ENCODE results near the gene CDCA3.

CDCA3 gene

DNA sequence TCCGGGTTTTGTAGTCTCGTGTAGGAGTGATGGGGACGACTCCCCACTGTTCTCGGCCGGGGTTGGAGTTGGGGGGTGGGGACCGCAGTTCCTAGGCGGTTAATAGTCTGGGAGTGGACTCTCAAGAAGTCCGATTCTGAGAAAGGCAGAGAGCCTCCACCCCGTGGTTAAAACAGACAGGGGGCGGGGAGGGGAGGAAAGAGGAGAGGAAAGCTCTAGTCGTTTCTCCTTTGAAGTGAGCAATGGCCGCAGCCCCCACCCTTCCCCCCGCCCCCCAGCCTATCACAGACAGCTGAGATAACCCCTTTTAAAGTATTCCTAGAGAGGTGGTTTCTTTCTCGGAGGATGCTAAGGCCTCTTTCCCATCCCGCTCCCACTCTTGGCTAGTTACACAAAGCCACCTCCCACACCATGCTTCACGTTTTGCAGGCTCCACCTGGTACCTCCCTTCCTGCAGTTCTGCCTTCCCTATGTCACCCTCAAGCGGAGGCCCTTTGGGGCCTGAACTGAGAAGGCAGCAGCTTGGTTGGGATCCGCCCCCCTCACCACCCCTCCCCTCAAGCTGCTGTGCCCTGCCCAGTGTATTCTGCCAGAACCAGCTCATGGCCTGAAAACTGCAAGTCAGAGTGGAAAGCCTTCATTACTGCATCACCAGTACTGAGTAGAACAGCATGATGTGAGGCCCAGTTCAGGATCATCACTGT lies 1.7 kb upstream of the CDCA3 start:
- DNase-seq: peak; percentile 44 to 56

DNA sequence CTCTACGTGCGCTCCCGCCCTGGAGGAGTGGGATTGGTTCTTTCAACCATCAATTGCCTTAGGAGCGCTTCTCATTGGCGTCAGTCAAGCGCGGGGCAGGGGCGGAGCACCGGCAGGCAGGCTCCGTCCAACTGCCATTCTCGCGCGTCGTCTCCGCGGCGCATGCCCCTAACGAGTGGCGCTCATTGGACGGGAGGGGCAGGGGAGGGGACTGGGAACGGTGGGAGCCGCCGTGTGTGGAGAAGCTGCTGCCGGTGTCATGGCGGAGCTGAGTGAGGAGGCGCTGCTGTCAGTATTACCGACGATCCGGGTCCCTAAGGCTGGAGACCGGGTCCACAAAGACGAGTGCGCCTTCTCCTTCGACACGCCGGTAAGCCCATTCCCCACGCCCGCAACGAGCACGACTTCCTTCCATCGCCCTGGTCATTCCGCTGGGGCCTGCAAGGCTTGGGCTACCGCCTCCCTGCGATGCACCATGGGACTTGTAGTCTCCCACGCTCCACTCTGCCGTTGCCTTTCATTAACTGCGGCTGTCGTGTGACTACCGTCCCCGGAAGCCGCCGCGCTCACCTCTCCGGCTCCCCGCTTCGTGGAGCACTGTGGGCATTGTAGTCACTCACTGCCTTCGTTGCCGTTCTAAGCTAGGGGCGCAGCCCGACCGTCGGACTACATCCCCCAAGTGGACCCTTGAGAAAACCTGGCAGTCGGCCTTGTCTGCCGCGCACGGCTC lies 1.0 kb upstream of the CDCA3 start, which contains the start of gene USP5:
Gene USP5 (plus strand): TSS at position 230 of the 730 bp plus-strand sequence. CDS start 30 bp downstream, at position 260.
- DNase-seq: peak; percentile 96 to 97

DNA sequence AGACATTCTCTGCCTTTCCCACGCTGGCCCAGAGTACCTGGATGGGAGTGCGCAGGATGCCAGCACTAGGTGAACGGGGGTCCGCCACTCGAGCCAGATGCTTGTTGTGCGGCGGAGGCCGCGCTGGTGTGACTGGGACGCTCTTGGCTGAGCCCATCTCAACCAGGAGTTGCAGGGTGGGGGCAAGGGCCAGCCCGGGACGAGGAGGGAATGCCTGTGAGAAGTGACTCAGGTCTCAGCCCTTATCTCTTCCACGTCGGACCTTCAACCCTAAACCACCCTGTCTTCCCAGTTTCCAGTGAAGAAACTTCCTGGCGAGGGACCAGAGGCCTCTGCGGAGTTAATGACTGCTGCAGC lies 312 bp downstream of the CDCA3 start:
- no peak for DNase-seq

DNA sequence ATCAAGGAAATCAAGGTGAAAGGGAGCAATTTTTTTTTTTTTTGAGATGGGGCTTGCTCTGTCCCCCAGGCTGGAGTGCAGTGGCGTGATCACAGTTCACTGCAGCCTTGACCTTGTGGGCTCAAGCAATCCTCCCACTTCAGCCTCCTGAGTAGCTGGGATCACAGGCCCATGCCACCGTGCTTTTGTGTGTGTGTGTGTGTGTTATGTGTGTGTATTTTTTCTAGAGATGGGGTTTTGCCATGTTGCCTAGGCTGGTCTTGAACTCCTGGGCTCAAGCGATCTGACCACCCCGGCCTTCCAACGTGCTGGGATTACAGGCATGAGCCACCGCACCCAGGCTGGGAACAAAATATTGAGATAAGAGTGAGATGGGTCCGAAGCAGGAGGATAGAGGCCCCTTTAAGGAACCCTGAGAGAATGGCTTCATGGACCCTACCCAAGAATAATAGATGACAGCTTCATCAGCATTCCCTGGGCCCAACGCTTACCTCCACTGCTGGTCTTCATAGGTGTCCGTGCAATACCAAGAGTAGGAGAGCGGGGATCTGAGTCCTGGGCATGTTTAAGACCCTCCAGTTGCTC lies 1.0 kb downstream of the CDCA3 start:
- DNase-seq: no peak

DNA sequence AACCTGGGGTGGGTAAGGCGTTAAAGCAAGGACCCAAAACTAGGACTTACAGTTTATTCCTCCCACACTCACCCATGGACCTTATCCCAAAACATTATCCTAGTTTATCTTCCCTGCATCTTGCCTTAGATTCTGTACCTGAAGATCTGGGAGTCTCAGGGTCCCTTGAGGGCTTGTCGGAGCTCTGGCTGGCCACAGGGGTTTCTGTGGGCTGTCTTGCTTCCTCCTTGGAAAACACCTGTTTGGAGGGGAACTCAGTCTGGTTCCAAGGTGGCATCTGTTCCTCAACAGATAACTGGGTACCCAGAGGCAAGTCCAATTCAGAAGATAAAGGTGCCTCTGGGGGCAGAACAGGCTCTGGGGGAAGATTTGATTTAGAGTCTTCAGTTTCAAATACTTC lies 1.7 kb downstream of the CDCA3 start:
- no peak for DNase-seq

DNA sequence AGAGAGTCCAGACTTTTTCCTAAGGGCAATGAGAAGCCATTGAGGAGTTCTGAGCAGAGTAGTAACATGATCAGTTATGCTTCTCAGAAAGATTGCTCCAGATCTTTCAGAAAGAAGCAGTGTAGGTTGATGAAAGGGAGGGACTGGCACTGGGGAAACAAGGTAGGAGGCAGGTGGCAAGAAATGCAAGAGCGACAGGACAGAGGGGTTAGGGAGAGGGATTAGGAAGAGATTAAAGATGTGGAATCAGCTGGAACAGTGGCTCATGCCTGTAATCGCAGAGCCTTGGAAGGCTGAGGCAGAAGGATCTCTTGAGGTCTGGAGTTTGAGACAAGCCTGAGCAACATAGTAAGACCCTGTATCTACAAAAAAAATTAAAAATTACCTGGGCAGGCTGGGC lies 3.4 kb downstream of the CDCA3 start:
- DNase-seq: no peak

DNA sequence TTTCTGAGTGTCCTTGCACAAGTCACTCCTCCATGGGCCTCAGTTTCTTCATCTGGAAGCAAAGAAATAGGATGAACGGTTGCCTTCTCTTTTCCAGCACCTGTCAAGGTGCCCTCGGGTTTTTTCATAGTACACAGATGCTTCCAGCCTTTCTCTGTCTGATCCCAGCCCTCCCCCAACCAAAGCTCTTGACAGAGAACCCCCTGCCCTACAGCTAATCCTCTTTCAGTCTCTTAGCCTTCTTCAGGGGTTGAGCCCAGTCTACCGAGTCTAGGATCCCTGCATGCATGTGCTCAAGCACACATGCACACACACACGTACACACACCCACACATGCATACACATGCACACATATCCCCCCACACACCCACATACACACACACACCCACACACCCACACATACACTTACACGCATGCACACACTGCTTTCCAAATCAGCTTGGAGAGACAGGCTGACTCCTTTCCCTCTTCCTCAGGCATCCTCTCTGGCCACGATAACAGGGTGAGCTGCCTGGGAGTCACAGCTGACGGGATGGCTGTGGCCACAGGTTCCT lies 4.7 kb downstream of the CDCA3 start:
- DNase-seq: no peak

DNA sequence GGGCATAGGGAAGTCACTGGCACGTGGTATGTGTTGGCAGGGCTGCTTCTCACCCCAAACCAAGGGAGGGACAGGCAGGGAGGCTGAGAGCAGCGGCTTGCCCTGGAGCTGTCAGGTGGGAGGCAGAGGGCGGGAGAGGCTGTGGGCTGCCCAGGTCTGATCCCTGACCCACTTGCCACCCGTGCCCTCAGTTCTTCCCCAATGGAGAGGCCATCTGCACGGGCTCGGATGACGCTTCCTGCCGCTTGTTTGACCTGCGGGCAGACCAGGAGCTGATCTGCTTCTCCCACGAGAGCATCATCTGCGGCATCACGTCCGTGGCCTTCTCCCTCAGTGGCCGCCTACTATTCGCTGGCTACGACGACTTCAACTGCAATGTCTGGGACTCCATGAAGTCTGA lies 5.7 kb downstream of the CDCA3 start:
- no peak for DNase-seq

DNA sequence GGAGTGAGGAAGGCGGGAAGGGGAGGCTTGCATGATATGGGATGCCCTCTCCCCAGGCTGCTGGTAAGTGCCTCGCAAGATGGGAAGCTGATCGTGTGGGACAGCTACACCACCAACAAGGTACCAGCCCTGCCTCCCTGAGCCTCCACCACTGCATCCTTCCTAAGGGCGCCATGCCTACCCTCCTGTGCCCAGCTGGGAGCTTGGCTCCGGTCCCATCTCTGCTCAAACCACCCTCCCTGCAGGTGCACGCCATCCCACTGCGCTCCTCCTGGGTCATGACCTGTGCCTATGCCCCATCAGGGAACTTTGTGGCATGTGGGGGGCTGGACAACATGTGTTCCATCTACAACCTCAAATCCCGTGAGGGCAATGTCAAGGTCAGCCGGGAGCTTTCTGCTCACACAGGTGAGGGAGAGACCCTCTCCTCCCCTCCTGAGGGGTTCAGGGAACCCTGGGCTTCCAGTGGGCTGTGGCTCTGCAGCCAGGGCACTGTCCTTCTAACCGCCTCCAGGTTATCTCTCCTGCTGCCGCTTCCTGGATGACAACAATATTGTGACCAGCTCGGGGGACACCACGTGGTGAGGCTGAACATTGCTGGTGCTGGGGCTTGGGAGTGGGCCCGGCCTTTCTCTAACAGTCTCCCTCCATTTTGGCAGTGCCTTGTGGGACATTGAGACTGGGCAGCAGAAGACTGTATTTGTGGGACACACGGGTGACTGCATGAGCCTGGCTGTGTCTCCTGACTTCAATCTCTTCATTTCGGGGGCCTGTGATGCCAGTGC lies 7.8 kb downstream of the CDCA3 start:
- DNase-seq: no peak

DNA sequence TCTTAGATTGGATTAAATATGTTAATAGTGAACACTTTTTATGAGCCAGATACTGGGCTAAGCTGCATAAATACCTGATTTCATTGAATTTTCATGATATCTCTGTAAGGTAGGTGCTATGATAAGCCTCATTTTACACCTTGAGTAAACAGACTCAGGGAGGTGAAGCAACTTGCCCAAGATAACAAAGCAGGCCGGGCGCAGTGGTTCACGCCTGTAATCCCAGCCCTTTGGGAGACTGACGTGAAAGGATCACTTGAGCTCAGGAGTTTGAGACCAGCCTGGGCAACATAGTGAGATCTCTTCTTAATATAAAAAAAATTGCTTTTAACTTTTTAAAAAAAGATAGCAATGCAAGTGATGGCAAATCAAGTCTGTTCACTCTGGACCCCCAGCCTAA lies 9.0 kb downstream of the CDCA3 start:
- DNase-seq: no peak

DNA sequence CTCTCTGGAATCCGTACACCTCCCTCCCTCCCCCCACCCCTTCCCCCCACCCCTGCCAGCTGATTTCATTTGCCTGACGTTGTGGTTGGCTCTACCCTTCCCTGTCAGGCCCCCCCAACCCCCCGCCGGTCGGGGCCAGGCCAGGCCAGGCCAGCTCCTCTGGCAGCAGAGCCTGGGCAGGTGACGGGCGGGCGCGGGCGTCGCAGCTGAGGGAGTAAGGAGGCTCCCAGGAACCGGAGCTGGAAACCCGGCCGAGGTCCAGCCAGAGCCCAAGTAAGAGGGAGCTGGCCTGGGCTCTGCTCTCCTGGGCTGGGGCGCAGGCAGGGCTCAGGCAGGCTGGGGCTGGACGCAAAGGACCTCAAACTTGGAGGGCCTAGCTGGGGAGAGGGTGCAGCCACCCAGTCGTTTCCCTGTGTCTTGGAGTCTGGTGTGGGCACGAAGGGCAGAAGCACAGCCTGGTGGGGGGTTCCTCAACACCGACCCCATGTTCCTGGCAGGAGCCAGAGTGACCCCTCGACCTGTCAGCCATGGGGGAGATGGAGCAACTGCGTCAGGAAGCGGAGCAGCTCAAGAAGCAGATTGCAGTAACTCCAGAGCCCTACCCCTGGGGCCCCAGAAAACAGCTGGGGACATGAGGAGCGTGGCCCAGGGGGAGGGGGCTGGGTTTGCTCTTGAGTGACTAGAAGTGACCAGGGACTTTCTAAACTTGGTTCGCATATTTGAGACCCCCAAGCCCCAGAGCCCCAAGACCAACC lies 10.1 kb downstream of the CDCA3 start, which contains the start of gene GNB3:
Gene GNB3 (plus strand): TSS at position 165 of the 755 bp plus-strand sequence. CDS start 363 bp downstream, at position 528.
- no peak for DNase-seq

DNA sequence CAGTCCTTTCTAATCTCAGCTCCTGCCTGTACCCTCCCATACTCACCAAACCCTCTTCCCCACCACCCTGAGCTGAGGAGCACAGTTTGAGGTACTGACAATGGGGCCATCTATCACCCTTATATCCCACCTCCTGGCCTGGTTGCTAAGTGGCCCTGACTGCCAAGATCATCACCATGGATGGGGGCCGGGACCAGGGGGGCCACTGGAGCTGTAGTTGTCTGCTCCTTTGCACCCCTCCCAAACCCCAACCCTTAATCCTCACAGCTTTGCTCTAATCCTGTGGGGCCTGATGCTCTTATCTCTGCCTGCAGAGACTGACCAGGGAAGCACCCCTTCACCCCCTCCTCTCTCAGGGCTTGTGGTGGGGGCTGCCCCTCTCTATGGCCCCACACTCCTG lies 10.8 kb downstream of the CDCA3 start:
- DNase-seq: no peak

DNA sequence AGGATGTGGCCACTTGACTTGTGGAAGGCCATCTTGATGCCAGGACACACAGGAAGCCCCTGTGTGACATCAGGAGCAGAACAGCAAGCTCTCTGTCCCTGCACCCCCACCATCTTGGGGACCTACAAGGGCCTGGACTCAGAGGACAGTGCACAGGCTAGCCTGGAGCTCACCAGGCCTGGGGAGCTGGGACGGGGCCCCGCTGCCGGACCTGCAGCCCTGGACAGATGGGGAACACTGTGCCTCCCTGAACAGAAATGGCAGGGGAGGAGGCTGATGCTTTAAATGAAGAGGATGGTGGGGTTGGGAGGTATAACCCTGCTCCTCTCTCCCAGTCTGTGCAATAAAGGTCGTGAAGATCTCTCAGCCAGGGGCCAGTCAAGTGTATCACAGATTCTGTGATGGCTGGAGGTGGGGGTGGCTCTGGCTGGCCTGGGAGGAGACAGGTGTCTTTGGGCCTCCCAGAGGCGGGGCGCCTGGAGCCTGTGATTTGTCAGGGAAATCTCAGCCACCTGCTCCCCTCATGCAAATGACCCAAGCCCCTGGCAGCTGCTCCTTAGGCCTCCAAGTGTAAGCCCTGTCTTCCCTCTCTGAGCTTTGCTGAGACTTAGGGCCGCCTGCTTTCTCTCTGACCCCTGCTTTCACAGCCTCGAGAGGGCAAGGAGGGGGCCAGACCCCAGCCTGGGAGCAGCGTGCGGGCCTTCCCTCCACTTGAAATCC lies 11.4 kb downstream of the CDCA3 start:
- DNase-seq: no peak

DNA sequence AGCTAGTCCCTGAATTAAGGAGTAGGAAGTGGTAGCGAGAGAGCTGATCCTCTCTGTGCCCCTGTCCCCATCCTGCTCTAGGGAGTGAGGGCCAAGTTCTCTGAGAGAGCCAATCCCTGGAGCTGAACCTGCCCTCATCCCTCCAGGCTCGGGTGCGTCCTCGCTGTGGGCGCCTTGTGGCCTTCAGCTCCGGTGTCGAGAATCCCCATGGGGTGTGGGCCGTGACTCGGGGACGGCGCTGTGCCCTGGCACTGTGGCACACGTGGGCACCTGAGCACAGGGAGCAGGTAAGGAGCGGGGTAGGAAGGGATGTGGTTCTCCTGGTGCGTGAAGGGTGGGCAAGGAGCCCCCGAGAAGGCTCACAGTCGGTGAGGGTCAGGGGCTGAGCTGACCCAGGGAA lies 12.2 kb downstream of the CDCA3 start:
- no peak for DNase-seq

DNA sequence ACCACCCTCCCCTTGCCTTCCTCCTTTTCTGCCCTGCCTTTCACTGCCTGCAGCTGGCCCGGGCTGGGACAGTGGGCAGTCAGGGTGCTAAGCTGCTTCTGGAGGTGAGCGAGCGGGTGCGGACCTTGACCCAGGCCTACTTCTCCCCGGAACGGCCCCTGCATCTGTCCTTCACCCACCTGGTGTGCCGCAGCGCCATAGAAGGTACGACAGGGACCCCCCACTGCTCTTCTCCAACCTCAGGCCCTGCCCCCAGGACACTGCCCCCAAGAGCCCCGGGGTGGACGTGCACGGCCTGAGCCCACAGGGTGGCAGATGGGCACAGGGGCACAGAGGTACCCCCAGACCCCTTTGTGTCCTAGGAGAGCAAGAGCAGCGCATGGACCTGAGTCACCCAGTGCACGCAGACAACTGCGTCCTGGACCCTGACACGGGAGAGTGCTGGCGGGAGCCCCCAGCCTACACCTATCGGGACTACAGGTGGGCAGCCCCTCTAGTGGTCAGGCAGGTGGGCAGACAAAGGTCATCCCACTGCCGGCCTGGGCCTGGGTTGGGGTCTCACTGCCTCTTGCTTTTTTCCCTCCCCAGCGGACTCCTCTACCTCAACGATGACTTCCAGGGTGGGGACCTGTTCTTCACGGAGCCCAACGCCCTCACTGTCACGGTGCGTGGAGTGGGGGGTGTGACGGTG lies 13.6 kb downstream of the CDCA3 start:
- no peak for DNase-seq

DNA sequence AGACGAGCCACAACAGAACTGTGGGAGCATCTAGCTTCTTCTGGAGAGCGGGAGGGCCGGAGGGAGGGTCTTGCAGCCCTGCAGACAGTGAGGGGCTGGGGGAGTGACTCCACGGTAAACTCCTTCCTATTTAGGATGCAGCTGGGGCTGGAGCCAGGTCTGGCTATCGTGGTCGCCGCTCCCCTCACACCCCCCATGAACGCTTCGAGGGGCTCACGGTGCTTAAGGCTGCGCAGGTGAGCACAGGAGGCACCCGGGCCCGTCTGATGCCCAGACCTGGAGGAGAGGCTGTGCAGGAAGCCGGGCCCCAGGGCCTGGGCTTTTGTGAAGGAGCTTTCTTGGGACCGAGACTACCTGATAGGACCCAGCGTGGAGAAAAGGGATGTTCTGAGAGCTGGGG lies 14.2 kb downstream of the CDCA3 start:
- no peak for DNase-seq

DNA sequence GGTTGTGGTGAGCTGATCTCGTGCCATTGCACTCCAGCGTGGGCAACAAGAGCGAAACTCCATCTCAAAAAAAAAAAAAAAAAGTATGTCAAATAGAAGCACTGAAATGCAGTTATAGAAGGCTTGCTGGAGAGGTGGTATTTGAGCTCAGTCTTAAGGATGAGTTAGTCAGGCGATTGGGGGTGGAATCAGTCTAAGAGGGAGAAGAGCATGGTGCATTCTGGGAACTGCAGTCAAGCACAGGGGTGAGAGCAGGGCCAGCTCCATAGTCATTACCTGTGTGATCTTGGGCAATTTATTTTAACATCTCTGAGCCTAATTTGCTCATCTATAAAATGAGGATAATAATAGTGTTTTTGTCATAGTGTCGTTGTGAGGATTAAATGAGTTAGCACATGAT lies 16.2 kb downstream of the CDCA3 start:
- no peak for DNase-seq

DNA sequence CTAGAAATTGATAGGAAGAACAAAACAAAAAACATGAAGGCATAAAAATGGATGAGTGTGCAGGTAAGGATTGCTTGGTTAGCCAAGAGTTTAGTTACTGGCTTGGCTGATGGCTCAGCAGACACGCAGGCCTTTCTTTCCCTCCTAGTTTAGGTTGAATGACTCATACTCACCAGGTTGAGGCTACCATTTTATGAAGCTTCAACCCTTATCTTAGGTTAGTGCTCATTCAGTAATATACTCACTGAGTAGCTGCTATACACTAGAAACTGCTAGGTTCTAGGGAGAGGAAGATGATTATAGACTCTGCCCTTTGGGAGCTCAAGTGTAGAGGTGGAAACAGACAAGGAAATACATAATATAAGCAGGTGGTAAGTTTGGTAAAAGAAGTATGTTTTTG lies 16.8 kb downstream of the CDCA3 start:
- no peak for DNase-seq

DNA sequence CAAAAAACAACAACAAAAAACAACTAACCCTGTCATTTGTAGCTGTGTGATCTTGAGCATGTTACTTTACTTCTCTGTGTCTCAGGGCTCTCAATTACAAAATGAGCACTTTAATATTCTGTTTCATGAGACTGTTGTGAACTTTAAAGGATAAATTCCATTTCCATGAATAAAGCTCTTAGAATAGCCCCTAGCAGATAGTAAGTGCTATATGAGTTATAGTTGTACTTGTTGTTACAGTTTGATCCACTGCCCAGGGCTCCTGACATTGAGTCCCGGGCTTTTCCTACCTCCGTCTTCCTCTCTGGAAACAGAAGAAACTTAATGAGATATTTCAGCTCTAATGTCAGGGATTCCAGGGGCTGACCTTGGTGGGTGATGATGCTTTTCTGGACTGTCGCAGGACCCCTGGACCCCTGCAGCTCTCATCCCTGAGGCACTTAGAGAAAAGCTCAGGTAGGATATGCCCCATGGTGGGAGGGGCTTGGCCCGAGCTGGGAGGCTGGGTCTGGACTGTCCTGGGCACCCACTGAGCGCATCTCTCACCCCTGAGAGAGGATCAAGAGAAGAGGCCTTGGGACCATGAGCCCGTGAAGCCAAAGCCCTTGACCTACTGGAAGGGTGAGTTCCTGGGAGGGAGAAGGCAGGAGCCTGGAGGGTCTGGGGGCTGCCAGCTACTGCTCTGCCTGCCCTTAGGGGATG lies 17.7 kb downstream of the CDCA3 start:
- DNase-seq: no peak

DNA sequence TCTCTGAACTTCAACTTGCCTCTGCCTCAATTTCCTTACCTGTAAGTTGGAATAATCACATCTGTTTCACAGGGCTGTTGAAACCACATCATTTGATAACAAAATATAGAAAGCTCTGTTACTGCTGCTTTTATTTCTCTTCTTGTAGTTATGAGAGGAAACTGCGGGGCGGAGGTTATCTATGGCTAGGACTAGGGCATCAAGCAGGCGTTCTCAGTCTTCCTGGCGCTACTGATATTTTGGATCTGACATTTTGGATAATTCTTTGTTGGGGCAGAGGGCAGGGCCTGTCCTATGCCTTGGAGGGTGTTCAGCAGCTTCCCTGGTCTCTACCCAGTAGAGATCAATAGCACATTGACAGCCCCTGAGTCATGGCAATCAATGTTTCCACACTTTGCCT lies 19.0 kb downstream of the CDCA3 start:
- DNase-seq: no peak

All from activated CD4-positive, alpha-beta T cell treated with anti-CD3 and anti-CD28 coated beads, Interleukin-2, amount 50 U/mL, for 4 hours (primary cell).